HG03469 (cell line): ENCODE results near the gene APOBEC3B.
"Not testable (repeated sequence)": the region's sequence is repeated elsewhere in the genome, so short reads cannot be mapped to it uniquely, and the experiment has no call there.

ENCODE experiments used
- ATAC-seq: cut with Tn5 transposase; IDR thresholded peaks from one replicate; pipeline ENCODE4 v1.9.1; 2021; ENCODE audit warnings: mild to moderate bottlenecking, moderate library complexity, moderate number of reproducible peaks; ENCODE audit not compliant: unreplicated experiment

APOBEC3B gene

DNA sequence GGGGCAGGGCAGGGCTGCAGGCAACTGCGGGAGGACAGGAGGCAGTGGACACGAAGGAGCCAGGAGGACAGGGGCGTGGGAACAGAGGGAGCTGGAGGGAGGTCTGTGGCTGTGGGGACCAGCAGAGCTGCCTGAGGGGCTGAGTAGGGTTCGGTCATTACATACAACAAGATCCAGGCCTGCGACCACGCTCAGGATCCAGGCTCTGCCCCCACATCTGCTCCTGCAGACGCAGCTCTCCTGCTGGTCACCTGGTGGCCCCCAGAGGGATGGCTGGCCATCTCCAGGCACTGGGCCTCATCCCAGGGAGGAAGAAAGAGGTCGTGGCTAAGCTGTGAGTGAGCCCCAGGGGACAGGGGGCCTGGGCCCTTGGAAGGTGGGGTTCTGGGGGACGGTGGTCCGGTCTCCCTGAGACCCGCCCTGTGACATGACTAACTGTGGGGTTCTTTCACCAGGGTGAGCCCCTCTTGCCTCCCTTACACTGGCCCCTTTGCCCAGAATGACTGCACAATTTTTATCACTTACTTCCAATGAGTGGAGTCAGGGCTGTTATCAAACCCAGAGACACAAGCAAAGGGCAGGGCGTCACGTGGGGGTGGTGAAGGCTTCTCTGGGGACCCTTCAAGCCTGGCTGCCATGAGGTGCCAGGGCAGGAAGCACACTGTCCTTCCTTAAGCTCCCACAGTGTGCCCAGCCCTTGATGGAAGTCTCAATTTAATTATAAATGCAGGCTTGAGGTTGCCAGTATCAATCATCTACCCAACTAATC, 31.4 kb upstream of the APOBEC3B start:
- ATAC-seq, result no peak

DNA sequence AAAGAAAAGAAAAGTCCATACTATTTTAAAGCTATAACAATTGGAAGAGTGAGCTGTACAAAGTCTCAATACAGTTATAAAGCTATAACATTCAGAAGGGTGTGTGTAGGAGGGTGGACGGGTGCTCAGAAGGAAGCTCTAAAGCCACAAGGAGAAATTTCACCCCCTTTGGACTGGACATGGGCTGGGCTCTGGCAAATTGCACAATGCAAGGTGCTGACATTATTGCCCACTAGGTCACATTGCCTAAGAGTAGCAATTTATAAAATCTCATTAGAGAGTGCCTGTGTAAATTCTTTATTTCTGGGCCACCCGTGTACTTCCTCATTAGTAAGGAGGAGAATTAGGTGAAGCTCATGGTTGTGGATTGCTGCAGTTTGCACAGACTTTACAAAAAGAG, 30.4 kb upstream of the APOBEC3B start:
- ATAC-seq, result no peak

DNA sequence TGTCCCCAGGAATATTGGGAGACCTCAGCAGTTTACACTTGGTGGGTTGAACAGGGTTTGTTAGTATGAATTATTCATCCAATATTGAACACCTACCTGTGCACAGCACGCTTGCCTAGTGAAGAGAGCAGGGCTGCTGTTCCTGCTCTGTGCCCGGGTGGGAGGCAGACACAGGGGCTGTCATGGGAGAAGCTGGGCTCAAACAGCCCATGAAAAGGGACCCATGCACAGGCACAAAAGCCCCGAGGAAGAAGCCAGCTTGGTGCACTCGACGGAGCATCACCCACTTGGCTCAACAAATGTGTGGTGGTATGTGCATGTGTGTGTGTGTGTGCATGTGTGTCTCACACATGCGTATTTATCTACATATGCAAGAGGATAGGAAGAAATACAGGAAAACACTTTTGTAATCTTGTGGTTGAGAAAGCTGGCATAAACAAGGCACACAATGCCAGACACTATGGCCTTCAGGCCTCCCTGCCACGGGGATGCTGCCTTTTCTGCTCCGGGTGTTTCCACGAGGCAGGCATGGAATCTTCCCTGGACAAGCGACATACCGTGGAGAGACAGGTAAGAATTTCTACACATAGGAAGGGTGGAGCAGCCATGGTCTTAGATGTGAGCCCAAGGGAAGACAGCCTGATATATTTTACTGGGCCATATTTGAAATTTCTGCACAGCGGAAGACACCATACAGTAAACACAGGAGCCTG, 29.7 kb upstream of the APOBEC3B start:
- no peak for ATAC-seq

DNA sequence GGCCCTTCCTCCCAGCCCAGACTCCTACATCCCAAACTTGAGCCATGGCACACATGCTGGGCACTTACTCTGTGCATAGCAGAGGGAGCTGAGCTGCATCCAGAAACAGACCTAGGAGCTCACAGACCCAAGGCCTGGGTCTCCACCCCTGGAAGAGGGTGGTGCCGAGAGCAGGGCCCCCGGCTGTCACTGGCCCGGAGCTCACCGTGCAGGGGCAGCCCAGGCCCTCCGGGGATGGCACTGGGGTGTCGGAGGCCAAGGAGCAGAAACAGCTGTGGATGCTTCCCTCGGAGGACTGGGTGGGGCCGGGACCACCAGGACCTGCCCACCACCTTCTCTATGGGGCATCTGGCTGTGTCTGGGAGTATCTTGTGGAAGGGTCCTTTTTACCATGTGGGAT, 29.1 kb upstream of the APOBEC3B start:
- no peak for ATAC-seq

DNA sequence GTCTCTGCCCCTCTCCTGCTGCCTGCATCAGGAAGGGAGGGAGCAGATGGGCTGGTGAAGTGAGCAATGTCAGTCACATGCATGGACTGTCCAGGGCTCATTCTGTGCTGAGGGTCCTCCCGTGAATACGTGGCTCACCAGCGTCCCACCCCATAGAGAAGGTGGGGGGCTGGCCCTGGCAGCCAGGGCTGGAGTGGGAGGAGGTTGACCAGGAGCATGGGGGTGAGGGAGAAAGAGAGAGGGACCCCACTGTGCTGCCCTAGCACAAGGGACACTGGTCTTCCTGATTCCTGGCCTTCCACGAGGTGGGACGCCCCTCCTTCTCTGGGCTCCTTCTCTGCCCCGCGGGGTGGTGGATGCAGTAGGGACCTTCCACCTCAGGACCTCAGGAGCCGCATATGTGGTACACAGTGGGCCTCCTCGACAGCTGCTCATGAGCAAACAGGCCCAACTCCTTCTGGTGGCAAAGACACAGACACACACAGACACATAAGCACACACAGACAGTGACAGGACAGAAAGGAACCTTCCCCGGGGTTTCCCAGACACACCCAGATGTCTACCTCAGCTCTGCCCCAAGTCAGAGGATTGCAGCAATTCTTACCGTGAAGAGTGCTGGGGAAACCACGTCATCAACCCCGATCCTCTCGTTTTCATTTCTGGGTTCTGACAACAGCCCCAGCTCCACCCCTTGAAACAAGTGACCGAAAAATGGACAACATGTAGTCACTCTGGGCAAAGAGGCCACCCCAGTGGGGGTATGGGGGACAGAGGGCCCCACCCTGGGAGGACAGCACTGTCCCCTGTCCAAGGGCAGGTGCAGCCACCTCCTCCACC, 28.4 kb upstream of the APOBEC3B start:
- ATAC-seq, result no peak

DNA sequence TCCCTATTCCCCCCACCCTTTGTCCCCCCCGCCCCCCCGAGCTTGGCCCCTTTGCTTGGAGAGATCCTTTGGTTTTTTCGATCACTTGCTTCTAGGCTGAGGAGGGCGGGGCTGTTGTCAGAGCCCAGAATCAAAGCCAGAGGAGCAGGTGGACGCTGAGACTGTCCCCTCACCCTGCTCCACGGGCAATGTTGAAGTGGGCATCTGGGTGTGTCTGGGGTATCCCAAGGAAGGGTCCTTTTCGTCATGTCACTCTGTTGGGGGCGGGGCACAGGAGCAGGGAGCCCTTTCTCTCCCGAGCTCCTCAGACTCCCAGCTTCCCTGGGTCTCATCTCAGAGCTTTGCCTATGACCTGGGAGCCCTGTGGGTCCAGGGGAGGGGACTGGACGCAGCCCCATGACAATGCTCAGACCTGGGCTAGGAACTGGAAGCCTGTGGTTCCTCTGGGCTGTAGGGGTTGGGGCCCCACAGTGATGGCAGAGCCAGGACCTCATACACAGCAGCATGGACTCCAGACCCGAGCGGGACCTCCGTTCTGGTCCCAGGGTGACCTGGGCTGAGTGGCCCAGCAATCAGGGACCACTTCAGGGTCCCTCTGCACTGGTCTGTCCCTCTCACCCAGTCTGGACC, 27.6 kb upstream of the APOBEC3B start:
- ATAC-seq, result no peak

DNA sequence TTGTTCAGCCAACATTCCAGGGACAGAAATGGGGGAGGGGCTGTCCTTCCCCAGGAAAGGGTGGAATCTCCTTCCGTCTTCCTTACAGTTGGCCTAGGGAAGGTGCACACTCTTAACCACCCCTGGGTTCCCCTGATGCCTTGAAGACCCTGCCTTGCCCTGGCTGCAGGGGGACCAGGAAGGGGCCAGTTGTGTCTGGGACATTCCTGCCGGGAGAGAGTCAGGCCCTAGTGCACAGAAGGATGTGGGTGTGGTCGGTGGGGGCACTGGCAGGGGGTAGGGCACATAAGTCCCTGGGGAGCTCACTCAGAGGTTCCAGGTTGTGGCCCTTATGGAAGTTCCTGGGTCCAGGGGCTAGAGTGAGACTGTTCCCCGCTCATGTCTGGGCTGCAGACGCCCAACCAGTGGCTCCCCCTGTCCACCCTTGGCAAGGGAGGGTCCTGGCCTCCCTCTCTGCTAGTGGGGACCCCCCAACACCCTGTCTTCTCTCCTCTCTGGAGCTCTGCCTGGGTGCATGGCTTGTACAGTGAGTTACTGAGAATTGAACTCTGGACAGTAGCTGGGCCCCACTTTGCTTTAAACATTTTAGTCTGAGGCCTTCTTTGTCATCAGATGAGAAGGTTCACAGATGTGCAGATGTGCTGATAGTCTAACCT, 26.8 kb upstream of the APOBEC3B start:
- ATAC-seq, result no peak

DNA sequence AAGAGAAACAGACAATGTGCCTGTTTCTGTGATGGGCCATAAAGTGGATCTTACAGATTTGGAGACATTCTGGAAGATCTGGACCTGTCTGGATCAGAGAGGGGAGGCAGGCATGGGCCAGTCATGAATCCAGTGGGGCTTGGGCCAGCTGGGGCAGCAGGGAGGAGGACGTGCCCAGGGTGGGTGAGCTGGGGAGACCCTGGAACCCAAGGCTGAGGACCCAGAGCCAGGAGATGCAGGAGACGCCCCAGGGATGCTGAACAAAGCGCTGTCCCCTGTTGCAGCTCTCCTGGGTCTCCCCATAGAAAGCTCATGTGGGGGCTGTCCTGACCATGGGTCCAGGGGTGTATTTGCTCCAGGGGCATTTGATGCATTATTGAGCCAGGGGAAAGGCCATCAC, 26.2 kb upstream of the APOBEC3B start:
- ATAC-seq, result no peak

DNA sequence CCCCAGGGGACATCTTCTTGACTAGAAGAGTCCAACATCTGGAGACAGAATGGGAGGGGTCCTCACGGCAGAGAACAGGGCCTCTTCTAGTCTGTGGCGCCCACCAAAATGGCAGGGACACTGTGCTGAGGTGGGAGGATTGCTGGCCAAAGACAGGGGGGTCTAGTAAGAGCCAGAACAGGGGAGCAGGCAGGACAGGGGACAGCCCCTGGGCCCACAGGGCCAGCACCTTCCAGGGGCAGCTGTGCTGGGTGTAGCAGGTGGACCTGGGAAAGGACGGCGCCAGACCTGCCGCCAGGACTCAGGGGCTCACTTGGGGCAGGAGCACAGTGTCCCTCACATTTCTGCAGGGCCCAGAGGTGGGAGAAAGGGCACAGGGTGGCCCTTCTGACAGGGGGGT, 25.6 kb upstream of the APOBEC3B start:
- no peak for ATAC-seq

DNA sequence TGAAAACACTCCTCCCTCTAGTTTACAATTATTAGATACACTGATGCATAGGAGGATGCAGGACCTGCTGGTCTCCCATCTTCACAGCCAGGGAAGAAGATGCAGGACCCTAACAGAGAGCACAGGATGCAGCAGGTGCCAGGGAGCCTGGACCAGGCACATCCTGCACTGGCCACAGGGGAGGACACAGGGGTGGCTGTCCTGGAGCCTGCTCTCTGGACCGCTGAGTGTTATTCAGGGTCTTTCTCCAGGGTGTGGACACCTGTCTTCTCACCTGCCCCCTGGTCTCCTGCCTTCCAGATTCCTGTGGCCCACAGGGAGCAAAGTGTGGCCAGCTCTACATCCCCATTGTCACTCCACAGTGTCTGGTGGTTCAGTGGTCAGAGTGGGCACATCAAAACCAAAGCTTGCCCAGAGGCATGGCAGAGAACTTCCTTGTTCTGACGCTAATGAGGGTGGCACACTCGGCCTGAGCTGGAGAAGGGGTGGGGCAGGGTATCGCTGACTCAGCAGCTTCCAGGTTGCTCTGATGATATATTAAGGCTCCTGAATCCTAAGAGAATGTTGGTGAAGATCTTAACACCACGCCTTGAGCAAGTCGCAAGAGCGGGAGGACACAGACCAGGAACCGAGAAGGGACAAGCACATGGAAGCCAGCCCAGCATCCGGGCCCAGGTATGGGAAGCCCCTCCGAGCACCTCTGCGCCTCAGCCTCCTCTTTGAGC, 24.9 kb upstream of the APOBEC3B start, which contains the start of gene APOBEC3A:
Gene APOBEC3A, plus strand, starts transcription at position 564 of the 725 bp plus-strand sequence. Its CDS starts 83 bp downstream, at position 647.
- ATAC-seq, result no peak

DNA sequence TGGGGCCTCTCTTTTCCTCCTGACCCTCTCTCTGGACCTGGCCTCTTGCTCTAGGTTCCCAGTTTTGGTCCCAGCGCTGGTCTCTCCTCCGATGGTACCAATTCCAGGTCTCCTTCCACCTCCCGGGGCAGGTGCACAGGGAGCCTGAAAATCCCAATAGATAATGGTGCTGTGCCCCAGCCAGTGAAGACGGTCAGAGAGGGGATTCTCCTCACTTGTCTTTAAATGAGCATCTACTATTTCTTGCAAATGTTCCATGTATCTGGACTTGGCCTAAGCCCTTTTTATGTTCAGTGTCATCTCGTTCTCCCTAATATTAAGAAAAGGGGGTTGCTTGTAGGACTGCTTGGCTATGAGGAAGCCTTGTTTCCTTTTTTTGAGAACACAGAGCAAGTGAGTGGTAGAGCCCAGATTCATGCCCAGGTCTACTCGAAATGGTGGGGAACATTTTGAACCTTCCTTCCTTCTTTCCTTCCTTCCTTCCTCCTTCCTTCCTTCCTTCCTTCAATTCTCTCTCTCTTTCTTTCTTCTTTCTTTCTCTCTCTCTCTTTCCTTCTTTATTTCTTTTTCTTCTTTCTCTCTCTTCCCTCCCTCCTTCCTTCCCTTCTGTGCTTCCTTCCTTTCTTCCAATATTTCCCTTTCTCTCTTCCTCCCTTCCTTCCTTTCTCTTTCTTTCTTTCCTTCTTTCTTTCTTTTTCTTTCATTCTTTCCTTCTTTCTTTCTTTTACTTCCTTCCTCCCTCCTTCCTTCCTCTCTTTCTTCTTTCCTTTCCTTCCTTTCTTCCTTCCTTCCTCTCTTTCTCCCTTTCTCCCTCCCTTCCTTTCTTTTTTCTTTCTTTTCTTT, 24.1 kb upstream of the APOBEC3B start:
- no peak for ATAC-seq

DNA sequence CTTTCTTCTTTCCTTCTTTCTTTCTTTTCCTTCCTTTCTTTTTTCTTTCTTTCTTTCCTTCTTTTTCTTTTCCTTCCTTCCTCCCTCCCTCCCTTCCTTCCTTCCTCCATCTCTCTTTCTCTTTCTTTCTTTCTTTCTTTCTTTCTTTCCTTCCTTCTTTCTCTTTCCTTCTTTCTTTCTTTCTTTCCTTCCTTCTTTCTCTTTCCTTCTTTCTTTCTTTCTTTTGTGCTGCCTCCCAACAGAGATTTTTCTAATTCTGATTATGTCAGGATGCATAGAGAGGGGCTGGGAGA, 23.6 kb upstream of the APOBEC3B start:
- not testable (repeated sequence) for ATAC-seq

DNA sequence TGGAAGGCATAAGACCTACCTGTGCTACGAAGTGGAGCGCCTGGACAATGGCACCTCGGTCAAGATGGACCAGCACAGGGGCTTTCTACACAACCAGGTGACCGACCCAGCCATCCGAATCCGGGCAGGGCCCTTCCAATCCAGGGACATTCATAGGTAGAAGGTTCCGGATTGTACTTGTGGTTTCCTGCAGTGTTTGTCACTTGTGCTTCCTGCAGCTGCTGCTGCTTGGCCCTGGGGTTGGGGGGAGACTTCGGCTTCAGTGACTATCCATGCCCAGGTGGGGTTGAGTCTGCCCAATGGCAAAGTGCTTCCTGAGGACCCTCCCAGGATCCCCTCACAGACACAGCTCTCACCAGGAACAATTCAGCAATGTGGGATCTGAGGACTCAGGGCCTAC, 22.6 kb upstream of the APOBEC3B start:
- no peak for ATAC-seq

DNA sequence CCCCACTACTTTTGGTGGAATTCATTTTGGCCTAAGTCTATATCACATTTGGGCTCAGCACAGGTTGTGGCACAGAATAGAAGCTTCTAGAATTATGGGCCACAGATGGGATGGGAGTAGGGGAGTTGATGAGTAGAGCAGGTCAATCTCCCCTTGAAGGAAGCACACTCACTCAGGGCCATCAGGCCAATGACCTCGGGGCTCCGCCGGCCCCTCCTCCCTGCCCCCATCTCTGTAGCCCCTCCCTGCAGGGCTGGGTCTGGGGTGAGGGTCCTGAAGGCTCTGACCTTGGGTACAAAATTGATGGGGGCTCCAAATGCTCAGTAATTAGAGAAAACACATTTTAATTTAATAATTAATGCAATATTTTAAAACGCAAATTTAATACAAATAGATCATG, 21.5 kb upstream of the APOBEC3B start:
- not testable (repeated sequence) for ATAC-seq

DNA sequence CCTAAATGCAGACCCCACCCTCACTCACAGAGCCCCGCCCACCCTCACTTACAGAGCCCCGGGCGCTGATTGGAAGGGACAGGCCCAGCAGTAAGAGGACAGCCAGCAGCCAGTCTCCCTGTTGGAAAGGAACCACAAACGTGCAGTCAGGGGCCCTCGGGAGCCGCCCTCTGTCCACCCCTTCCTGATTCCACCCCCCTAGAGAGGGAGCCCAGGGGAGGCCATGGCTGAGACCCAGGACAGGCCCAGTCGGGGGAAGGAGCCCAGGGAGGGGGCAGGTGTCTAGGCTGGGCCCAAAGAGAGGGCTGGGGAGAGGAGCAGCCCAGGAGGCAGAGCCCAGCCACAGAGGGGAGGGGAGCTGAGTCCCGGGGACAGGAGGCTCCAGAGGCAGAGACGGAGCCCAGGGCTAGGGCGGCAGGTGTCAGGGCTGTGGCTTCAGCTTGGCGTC, 18.8 kb upstream of the APOBEC3B start:
- not testable (repeated sequence) for ATAC-seq

DNA sequence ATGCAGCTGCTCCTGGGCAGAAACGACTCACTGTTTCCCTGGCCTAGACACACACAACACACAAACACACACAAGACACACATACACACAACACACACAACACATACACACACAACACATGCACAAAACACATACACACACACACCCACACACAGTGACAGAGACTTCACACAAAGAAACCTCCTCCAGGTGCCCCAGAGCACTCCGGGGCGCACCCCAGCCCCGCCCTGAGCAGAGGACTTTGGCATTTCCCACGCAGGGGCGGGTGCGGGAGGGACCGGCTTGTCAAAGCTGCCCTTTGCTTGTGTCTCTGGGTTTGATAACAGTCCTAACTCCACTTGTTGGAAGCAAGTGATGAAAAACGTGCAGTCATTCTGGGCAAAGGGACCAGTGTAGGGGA, 18.3 kb upstream of the APOBEC3B start:
- ATAC-seq, result no peak

DNA sequence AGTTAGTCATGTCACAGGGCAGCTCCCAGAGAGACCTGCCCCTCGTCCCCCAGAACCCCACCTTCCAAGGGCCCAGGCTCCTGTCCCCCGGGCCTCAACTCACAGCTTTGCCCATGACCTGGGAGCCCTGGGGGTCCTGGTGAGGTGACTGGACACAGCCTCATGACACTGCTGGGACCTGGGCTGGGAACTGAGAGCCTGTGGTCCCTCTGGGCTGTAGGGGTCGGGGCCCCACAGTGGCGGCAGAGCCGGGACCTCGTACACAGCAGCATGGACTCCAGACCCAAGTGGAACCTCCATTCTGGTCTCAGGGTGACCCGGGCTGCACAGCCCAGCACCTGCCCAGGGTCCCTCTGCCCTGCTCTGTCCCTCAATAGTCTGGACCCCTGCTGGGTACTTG, 17.8 kb upstream of the APOBEC3B start:
- ATAC-seq, result no peak

DNA sequence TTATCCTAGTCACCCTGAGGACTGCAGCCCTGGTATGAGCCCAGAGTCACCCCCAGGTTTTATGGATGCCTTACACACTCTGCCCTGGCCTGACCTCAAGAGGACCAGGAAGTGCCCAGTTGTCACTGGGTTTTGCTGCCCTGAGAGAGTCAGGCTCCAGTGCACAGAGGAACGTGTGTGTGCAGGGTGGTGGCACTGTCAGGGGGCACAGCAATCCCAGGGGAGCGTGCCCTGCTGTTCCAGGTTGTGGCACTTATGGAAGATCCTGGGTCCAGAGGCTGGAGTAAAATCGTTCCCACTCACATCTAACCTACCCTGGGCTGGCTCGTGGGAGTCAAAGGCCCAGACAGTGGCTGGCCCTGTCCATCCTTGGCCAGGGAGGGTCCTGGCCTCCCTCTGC, 17.2 kb upstream of the APOBEC3B start:
- no peak for ATAC-seq
